Ramos (cell line): ENCODE results near the gene MSI2.

ENCODE experiments used
- in situ Hi-C: fragments of 300-500 bp; cut with MboI; formaldehyde crosslinking; loops from one replicate; pipeline ENCODE4 v1.14.3; 2022; ENCODE audit warnings: low sequenced_read_pairs; ENCODE audit not compliant: unreplicated experiment

Gene MSI2

DNA sequence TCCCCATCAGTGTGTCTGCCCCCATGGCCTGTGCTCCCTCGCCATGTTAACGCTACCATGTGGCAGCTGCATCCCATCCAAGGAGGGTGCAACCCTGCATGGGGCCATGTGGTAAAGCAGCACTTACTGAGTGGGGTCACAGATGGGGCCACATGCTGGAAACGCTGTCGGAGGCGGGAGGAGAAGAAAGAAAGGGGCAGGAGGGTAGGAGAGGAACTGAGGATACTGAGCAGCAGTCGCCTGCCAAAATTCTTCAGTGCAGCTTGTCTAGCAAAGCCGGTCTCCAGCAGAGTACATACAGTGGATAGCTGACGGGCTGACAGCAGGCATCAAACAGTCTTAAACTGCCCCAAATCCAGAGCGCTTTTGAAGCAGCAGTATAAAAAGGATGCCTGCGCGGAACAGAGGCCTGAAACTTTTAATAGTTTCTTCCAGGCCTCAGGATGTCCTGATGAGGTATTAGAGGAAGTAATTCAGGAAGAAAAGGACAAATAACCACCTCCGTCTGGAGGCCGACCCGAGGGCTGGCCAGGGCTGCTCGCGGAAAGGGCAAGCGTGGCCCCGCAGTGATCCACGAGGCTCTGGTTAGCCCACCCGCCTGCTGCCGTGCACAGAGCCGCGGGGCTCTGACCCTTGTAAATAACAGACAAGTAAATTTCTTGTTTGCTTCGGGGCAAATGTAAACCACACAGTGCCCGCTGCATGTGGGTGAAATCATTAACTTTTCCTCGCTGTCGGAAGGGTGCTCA is 339.8 kb downstream of the MSI2 start:
- in situ Hi-C loops, result no loop called here

DNA sequence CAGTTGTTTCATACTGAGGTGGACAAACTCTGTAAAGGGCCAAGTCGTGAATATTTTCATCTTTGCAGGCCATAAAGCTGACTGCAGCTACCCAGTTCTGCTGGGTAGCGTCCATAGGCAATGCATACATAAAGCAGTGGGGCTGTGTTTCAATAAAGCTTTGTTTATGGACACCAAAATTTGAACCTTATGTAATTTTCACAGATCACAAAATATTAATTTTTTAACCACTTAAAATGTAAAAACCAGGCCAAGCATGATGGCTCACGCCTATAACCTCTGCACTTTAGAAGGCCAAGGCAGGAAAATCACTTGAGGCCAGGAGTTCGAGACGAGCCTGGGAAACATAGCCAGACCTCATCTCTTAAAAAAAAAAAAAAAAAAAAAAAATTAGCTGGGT is 340.8 kb downstream of the MSI2 start:
- in situ Hi-C loops, result no loop called here

DNA sequence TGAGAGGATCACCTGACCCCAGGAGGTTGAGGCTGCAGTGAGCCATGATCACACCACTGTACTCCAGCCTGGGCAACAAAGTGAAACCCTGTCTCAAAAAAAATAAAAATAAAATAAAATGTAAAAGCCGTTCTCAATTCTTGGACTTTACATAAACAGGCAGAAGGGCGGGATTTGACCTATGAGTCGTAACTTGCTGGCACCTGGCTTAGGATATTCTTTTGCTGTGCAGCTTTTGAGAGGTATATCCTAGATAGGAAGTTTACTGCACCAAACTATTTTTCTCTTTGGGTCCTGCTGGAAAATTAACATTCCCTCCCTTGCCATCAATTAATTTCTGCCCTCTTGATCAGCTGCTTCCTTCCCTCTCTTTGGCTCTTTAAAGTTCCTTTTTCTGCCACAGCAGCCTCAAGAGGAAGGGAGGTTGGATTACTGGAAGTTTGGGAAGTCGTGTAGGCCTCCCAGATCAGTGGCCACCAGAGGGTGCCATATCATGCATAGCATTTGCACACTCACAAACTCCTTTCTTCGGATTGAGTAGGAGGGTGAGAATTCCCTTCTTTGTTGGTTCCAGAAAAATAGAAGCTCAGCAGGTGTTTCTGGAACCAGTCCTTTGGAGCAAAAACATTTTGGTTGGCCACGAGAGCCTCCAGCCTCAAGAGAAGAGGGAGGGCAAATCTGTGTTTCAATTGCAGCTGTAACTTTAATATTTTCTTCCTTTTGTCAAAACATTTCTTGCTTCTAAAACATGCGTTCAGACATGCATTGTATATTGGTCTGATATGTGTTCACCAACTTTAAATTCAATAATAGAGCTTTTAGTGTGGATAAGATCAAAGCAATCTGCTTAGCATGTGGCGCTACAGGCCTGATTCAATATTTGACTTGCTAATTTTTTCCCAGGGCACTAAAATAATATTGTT is 341.5 kb downstream of the MSI2 start:
- in situ Hi-C loops, result no loop called here

DNA sequence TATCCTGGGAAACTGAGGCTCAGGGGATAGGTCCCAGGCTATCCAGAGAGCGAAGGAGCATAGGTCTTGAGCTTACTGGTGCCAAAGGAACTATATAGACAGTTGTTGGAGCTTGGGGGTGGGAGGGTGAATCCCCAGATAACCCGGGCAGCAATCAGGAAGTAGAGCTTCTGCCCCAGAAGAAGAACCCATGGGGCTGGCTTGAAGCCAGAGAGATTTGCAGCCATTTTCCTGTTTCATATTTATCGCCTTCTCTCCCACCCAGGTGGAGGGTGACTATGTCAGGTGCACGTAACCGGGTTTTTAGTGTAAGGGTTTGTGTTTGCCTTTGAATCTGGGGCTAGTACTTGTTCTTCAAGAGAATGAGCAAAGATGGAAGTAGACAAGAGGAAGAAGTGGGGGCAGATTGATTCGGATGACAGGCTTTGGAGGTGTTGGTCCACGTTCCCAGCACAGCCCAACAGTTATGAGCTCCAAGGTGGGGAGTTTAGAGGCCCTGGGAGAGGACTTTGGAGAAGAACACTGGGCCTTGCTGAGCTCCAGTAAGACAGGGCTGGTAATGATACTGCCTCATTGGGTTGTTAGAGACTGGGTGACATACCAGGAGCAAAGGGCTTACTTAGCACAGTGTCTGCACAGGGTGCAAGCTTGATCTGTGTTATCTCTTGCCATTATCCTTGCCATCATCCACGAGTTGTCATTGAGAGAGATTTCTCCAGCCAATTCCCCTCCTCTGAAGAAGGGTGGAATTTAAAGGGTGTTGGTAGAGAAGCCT is 343.1 kb downstream of the MSI2 start:
- in situ Hi-C loops, result loop anchor here (10.0 kb wide), 1 partner anchor 145 kb away; the partner anchor contains the start of gene CCDC182

DNA sequence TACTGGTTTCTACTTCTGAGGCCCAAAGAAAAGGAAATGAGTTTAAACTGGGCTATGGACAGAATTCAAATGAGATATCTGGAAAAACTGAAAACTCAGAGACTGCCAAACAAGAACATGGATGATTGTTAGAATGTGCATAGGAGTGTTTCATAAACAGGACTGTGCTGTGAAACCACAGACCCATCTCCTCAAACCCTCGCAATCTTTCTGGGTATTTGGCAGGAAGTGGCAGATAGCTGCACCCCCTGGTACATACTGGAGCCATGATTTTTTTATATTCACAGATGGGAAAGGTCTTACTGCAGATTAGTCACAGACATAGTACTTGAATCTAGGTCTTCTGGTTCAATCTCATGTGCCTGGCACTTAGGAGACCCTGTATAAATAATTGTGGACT is 343.8 kb downstream of the MSI2 start:
- in situ Hi-C loops, result loop anchor here (10.0 kb wide), 1 partner anchor 145 kb away; the partner anchor contains the start of gene CCDC182

DNA sequence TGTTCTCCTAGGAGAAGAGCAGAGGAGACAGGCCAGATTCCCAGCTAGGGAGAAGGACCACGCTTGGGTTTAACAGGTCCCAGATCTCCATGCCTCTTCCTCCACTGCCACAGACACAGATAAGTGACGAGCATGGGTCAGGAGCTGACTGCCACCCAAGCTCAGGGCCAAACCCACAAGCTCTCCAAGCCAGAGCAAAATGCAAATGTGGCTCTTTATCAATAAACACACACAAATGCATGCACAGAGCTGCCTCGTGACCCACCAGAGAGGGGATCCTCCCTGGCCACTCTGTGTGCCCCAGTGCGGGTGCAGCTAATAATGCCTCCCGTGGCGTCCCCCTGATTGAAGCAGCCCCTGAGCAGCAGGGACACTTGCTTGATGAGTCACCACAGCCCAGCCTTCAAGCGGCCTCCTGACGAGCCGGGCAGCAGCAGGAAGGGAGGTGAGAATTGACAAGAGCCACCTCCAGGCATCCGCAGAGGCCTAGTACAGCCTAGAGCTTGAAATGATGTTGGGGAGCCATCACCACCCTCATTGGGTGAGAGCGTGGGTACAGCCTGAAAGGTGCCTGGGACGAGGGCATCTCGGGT is 344.9 kb downstream of the MSI2 start:
- in situ Hi-C loops, result loop anchor here (10.0 kb wide), 1 partner anchor 144 kb away; the partner anchor contains the start of gene CCDC182

DNA sequence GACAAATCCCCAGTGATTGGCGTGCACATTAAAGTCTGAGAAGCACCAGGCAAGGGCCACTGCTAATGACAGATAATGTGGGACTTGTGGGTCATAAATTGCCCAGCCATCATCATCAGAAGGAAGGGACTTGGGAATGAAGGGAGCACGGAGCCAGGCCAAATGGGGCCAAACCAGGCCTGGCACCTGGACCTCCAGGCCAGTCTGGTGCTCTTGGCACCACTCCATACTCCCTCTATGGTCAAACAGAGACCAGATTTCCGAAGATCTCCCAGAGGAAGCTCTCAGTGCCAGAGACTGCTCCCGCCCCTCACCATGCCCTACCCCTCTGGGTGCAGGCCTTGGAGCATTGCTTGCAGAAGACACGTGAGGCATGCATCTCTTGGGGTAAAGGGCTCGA is 346.6 kb downstream of the MSI2 start:
- in situ Hi-C loops, result loop anchor here (10.0 kb wide), 1 partner anchor 142 kb away; the partner anchor contains the start of gene CCDC182

DNA sequence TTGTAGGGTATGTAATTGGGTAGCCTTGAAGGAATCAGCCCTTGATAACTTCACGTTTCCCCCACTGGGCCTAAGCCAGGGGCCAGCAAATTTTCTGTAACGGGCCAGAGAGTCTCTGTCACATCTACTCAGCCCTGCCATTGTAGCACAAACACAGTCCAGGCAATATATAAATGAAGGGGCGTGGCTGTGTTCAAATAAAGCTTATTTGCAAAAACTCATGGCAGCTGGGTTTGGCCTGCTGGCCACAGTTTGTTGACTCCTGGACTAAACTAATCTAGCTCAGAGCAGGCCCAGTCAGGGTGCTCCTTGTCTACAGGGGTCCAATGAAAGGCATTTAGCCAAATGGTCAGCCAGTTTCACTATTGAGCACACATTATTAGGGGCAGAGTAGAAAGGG is 347.2 kb downstream of the MSI2 start:
- in situ Hi-C loops, result loop anchor here (10.0 kb wide), 1 partner anchor 141 kb away; the partner anchor contains the start of gene CCDC182

DNA sequence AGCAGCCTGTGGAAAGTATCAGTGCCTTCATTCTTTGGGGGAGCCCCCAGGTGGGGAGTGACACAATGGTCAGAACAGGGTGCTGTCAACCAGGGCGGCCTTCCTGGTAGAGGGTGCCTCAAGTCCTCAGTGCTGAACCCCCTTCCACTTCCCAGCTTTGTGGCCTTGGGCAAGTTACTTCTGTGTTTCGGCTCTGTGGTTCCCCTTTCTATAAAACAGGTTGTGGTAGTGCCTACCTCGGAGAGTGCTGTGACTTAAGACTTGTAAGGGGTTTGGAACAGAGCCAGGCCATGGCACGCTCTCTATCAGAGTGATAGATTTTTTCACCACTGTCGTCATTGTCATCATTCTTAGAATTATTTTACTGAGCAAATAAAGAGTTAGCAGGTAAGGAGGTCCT is 347.7 kb downstream of the MSI2 start:
- in situ Hi-C loops, result loop anchor here (10.0 kb wide), 1 partner anchor 141 kb away; the partner anchor contains the start of gene CCDC182

DNA sequence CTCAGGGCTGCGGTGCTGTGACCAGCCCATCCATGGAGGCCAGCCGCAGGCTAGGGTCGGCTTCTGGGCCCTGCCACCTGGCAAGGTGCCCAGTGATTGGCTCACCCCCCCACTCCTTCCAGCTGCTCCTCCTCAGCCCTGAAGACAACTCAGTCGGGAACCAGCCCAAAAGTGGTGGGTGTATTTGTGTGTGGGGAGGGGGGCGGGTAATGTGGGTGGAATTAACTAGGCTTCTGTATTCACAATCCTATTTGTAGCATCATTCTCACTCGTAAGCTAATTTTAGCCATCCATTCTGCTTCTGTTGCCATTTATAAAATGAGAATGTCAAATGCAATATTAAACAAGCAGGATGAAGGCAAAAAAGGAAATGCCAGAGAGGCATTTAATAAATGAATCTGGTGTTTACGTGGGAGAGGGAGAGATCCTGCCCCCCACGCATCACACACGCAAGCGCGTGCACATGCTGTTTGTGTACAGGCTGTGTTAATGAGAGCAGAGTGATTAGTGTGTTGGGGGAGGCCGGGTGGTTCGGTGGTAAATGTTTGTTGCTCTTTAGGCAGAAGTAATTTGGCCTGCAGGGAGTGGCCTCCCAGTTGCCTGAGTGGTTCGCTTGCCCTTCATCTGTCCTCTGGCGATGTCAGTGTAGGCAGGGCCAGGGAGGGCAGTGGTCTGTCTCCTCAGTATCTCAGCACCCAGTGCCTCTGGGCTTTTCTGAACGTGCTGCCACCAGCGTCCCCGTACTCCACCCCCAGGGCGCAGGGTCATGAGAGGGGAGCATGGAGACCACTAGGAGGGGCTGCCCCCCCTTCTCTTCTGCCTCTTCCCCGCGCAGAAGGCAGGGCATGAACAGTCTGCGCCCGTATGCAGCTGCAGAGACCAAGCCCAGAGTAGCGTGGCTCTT is 348.7 kb downstream of the MSI2 start:
- in situ Hi-C loops, result loop anchor here (10.0 kb wide), 1 partner anchor 140 kb away; the partner anchor contains the start of gene CCDC182

DNA sequence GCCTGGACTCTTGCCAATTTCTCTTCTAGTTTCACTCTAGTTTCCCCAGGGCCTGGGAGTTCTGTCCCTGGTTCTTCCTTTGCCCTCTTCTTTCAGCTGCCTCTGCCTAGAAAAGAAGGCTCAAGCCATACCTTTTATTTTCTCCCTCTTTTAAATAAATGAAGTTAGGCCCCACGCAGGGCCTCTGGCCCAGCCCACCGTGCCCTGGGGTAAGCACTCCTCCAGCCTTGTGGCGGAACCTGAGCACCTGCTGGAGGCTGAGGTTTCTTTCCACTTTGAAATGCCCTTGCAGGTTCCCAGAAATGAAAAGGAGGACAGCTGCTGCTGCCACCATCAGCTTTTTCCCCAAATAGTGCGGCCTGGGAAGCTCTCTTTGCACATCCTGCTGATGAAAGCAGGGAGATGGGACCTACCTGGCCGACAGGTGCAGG is 349.4 kb downstream of the MSI2 start:
- in situ Hi-C loops, result loop anchor here (10.0 kb wide), 1 partner anchor 139 kb away; the partner anchor contains the start of gene CCDC182

DNA sequence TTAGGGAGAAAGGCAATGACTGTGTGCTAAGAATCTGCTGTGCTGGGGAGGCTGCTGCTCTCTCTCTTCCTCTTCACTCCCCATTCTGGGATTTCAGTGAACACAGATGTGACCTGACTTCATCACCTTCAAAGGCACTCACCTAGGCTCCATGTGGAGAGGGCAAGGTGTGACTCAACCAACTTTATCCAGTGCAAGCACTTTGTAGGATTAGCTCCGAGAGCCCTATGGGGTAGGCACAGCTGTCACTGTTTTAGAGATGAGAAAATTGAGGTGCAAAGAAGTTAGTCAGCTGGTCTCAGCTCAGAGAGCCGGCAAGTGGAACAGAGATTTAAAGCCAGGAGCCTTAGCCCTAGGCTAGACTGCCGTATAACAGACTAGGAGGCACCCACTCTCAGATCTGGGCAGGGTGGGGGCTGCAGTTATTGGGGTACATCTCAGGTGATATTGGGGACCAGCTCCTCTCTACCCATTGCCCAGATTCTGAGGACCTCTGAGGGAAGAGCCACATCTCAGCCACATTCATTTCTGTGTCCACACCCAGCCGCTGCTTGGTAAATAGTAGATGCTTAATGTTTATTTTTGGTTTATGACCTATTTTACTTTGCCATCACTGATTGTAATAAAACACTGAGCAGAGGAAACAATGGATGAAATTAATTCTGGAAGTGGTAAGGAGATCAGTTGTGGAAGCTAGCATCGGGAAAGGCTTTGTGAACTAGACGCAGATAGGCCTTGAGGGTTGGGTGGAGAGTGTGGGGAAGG is 350.0 kb downstream of the MSI2 start:
- in situ Hi-C loops, result loop anchor here (10.0 kb wide), 1 partner anchor 139 kb away; the partner anchor contains the start of gene CCDC182

DNA sequence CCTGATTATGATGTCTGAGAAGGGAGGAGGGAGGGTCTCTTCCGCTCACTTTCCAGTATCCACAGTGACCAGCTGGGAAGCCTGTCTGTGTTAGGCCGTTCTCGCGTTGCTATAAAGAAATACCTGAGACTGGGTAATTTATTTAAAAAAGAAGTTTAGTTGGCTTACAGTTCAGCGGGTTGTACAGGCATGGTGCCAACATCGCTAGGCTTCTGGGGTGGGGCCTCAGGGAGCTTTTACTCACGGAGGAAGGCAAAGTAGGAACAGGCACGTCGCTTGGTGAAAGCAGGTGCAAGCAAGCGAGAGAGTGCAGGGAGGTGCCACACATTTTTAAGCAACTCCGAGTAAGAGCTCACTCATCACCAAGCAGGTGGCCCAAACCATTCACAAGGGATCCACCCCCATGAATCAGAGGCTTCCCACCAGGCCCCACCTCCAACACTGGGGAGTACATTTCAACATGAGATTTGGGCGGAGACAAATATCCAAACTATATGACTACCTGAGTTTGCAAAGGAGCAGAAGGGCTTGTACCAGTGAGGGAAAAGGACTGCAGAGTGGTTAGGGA is 351.3 kb downstream of the MSI2 start:
- in situ Hi-C loops, result loop anchor here (10.0 kb wide), 1 partner anchor 137 kb away; the partner anchor contains the start of gene CCDC182

DNA sequence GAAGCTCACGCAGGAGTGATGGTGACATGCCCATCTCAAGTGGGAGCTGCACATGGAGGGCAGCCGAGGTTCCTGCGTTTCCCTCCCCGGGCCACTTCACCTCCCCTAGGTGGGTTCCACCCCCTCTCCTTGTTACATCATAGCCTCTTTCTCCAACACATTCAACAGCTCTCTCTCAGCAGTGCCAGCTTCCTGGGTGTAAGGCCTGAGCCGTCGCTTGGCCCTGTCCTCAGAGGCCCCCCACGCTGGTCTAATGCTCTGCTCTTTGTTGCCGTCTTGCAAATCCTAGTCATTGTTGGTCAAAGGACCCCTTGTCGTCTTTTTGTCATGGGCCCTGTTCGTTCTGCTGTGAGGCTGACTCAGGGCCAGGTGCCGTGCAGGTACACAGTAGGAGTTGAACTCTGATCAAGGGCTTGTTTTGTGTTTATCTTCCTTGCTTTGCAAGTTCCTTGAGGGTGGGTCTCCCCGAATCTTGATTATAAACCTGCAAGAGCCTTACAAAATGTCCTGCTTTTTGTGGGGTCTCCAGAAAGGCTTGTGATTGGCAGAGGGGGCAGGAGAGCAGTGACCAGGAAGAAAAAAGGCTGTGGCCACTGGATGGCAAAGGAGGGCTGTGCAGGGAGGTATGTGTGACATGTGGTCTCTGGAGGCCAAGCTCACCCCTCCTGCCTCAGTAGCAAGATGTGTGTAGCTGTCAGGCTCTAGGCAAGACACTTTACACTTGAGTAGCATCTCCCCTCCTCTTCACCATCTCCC is 352.2 kb downstream of the MSI2 start:
- in situ Hi-C loops, result loop anchor here (10.0 kb wide), 1 partner anchor 136 kb away; the partner anchor contains the start of gene CCDC182

DNA sequence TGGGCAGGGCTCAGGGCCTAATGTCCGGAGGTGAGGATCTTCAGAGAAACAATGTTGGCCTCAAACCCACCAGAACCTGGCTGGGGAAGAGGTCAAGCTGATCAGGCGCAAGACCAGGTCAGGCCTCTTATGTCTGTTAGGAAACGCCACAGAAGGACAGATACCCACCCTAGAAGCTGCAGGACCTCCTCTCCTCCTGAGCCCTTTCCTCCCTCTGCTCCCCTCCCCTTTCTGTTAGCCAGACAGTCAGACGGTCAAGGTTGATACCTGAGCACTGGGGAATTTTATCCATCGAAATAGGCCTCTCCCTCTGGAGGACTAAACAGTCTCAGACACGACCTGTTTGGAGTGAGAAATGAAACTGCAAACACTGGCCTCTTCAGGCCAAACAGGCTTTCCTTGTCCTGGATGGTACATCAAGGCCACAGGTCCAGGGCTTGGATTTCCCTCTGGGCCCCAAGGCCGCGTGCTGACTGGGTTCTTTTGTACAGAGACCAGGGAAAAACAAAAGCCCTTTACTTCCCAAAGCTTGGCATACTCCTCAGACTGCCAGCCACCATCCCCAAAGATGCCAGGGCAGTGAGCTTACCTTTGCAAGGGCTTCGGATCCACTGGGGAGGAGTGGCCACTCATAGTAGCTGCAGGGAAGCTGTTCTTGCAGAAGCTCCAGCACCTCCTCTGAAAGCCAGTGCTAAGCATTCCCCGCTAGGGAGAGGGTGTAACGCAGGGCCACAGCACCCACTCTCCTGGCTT is 353.0 kb downstream of the MSI2 start:
- in situ Hi-C loops, result loop anchor here (10.0 kb wide), 1 partner anchor 136 kb away; the partner anchor contains the start of gene CCDC182

DNA sequence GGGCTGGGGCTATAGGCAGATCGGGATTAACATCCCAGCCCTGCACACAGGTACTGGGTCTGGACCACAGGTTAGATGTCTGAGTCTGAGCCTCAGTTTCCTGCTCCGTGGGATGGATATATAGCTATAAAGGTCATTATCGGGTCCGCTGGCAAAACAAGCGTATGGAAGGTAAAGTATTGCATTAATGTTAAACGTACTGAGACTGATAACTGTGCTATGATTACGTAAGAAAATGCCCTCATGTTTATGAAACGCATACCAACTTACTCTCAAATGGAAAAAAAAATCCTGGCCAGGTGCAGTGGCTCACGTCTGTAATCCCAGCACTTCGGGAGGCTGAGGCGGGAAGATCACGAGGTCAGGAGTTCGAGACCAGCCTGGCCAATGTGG is 353.6 kb downstream of the MSI2 start:
- in situ Hi-C loops, result loop anchor here (10.0 kb wide), 1 partner anchor 135 kb away; the partner anchor contains the start of gene CCDC182
